B cell (primary cell): ENCODE results near the gene ECI1. TPM values are rescaled to one million over a fixed set of nuclear protein-coding genes. Genes with fewer than 3 reads are reported as not detected.

ENCODE experiments used
- ATAC-seq: fragments of 200-7000 bp; cut with Tn5 transposase; one replicate; pipeline ENCODE4 v1.10.0; 2021; ENCODE audit warnings: low read depth, mild to moderate bottlenecking, moderate number of reproducible peaks, moderate library complexity
- CTCF ChIA-PET: fragments of 350-600 bp; sonication (Branson Sonifier 250); formaldehyde crosslinking; loops from one replicate; lab custom pipeline; 2021; ENCODE audit warnings: antibody characterized with exemption, inconsistent platforms; lab: Charles Lee
- POLR2A ChIA-PET: fragments of 350-600 bp; sonication (Branson Sonifier 250); formaldehyde crosslinking; loops from one replicate; lab custom pipeline; 2021; ENCODE audit warnings: antibody characterized with exemption; lab: Charles Lee
- DNase-seq: peaks from one replicate; pipeline ENCODE4 v3.0.0; 2013
- H2AFZ ChIP-seq: 2 replicates; pipeline ENCODE4 v1.6.1; 2012; ENCODE audit warnings: mild to moderate bottlenecking, low read depth, low read length; ENCODE audit not compliant: insufficient read depth, poor library complexity, severe bottlenecking
- H3K27ac ChIP-seq, 2 donors: 1 replicate in 1 of 2; 2 replicates in 1 of 2; pipeline ENCODE4 v1.5.1; 2012 to 2013; ENCODE audit warnings: low read length in 2 of 2, mild to moderate bottlenecking in 2 of 2, moderate library complexity in 1 of 2
- H3K27me3 ChIP-seq, 4 experiments: fragments of 200-600 bp in 1 of 4; sonication (generic) in 1 of 4; replicated peaks in 1 of 4; 1 replicate in 2 of 4; 2 replicates in 2 of 4; pipeline versions ENCODE4 v1.6.1 to v1.7.0; 2013 to 2016; ENCODE audit warnings: low read length in 3 of 4, mild to moderate bottlenecking in 2 of 4, mixed read lengths in 1 of 4, moderate library complexity in 1 of 4; ENCODE audit not compliant: insufficient read depth in 4 of 4, control insufficient read depth in 3 of 4; ENCODE audit errors: control extremely low read depth in 1 of 4
- H3K36me3 ChIP-seq, 2 experiments: replicated peaks in 1 of 2; 1 replicate in 1 of 2; 2 replicates in 1 of 2; pipeline versions ENCODE4 v1.6.1 to v1.7.1; 2013; ENCODE audit warnings: low read length in 1 of 2; ENCODE audit not compliant: insufficient read depth in 2 of 2, control insufficient read depth in 1 of 2; ENCODE audit errors: control extremely low read depth in 1 of 2, extremely low read depth in 1 of 2
- H3K4me1 ChIP-seq, 2 donors: fragments of 200-600 bp in 1 of 2; sonication (generic) in 1 of 2; 1 replicate in 1 of 2; 2 replicates in 1 of 2; pipeline versions ENCODE4 v1.5.1 to v1.6.1; 2013 to 2017; ENCODE audit warnings: low read length in 2 of 2; ENCODE audit not compliant: control insufficient read depth in 2 of 2, insufficient read depth in 2 of 2
- H3K4me2 ChIP-seq: replicated peaks from 2 replicates; pipeline ENCODE3; 2012; ENCODE audit warnings: mild to moderate bottlenecking, low read depth, low read length; ENCODE audit not compliant: poor library complexity, severe bottlenecking
- H3K4me3 ChIP-seq, 5 experiments: fragments of 200-600 bp in 1 of 5; sonication (generic) in 1 of 5; 1 replicate in 3 of 5; 2 replicates in 2 of 5; pipeline versions ENCODE4 v1.5.1 to v1.7.0; 2011 to 2016; ENCODE audit warnings: low read length in 4 of 5, mild to moderate bottlenecking in 4 of 5, low read depth in 2 of 5, control low read depth in 1 of 5, moderate library complexity in 1 of 5; ENCODE audit not compliant: insufficient read depth in 1 of 5; ENCODE audit errors: control extremely low read depth in 1 of 5, extremely low read depth in 1 of 5
- H3K79me2 ChIP-seq: fragments of 200-600 bp; sonication (generic); one replicate; pipeline ENCODE4 v1.6.0; 2016; ENCODE audit warnings: low read length; ENCODE audit not compliant: control insufficient read depth, insufficient read depth
- H3K9ac ChIP-seq: fragments of 200-600 bp; sonication (generic); 2 replicates; pipeline ENCODE4 v1.6.1; 2017; ENCODE audit warnings: mild to moderate bottlenecking, low read length, moderate library complexity
- H3K9me3 ChIP-seq, 3 donors: one replicate each; pipeline versions ENCODE4 v1.6.1 to v1.7.1; 2013; ENCODE audit warnings: low read length in 2 of 3; ENCODE audit not compliant: control insufficient read depth in 2 of 3, insufficient read depth in 1 of 3; ENCODE audit errors: control extremely low read depth in 1 of 3
- H4K20me1 ChIP-seq: 2 replicates; pipeline ENCODE4 v1.6.0; 2012; ENCODE audit warnings: mild to moderate bottlenecking, low read length; ENCODE audit not compliant: insufficient read depth, control insufficient read depth, poor library complexity, severe bottlenecking
- H3K27ac Mint-ChIP-seq: one replicate; pipeline ENCODE4 v1.8.0; 2021; ENCODE audit warnings: mixed read lengths
- H3K27me3 Mint-ChIP-seq: one replicate; pipeline ENCODE4 v1.8.0; 2021; ENCODE audit warnings: mixed read lengths
- H3K4me1 Mint-ChIP-seq: one replicate; pipeline ENCODE4 v1.8.0; 2021; ENCODE audit warnings: mixed read lengths
- H3K4me3 Mint-ChIP-seq: one replicate; pipeline ENCODE4 v1.8.0; 2021; ENCODE audit warnings: mixed read lengths
- H3K9me3 Mint-ChIP-seq: one replicate; pipeline ENCODE4 v1.8.0; 2022; ENCODE audit warnings: mixed read lengths; ENCODE audit not compliant: insufficient read depth
- CTCF ChIP-seq: fragments of 200-600 bp; IDR thresholded peaks from one replicate; pipeline ENCODE4 v1.8.0; 2022; ENCODE audit warnings: antibody characterized with exemption, mild to moderate bottlenecking
- EZH2 ChIP-seq: IDR thresholded peaks from 2 replicates; pipeline ENCODE4 v1.6.1; 2012; ENCODE audit warnings: borderline replicate concordance, low read depth, mild to moderate bottlenecking, moderate library complexity, low read length; ENCODE audit not compliant: insufficient read depth, poor library complexity, severe bottlenecking
- WGBS: methylation state at CpG from one replicate; pipeline ENCODE4 v1.1.5; 2013; ENCODE audit warnings: missing lambda C conversion rate; ENCODE audit not compliant: insufficient coverage; 5-methylcytosine and 5-hydroxymethylcytosine counted together
- intact Hi-C: fragments of 100-400 bp; cut with micrococcal nuclease; formaldehyde crosslinking; loops from one replicate; pipeline ENCODE4 v1.10.0; 2022
- polyA plus RNA-seq: library from polyadenylated mRNA; depleted of rRNA; stranded (reverse); fragments of >200 nt; gene quantifications from 2 replicates; pipeline ENCODE4 v1.2.3, GENCODE V29; 2012
- total RNA-seq, 2 donors: library from RNA; stranded (reverse); fragments of 120-200 nt in 1 of 2; gene quantifications; 1 replicate in 1 of 2; 2 replicates in 1 of 2; pipeline versions ENCODE4 v1.2.3 to v1.2.4, GENCODE V29; 2013 to 2022

Gene ECI1
- total and polyA plus RNA-seq, 2 donors (not counting 1 experiment from before 2014, with no cell fraction given): 34.3 to 38.4 TPM

GRCh38 chr16:2209258-2210008 is 42.0 kb downstream of the ECI1 start:
- Mint-ChIP-seq H3K27me3 (no peaks in the 10 kb centered on the region), H3K4me3 (no peak overlapping the region), H3K4me1 (peaks cover 32% of the 10 kb centered on the region), H3K27ac (no peak overlapping the region), H3K9me3 (no peaks in the 10 kb centered on the region)
- Histone ChIP-seq H3K27me3 (no peaks in the 10 kb centered on the region), H3K9ac (no peak overlapping the region), H3K79me2 (peaks cover 25% of the 10 kb centered on the region), H3K4me2 (no peak overlapping the region), H3K36me3 (peaks cover 0 to 37% of the 10 kb centered on the region in 2 experiments), H4K20me1 (peaks cover 11% of the 10 kb centered on the region), H3K4me3 (no peak overlapping the region), H3K9me3 (no peaks in the 10 kb centered on the region), H3K4me1 (peaks cover 21 to 34% of the 10 kb centered on the region in 2 donors), H2AFZ (no peak overlapping the region), H3K27ac (no peak overlapping the region)
- no peak for ATAC-seq
- DNase-seq: no peak
- TF ChIP-seq CTCF: no peak
- no peak for TF ChIP-seq EZH2
- POLR2A ChIA-PET: interaction anchor here (0.5 kb wide), 1 partner anchor 7 kb away, joined by 5 read pairs; no protein-coding TSS in a partner anchor
- CTCF ChIA-PET: interaction anchor here (1.2 kb wide), 1 partner anchor 14 kb away, joined by 3 read pairs; no protein-coding TSS in a partner anchor
- intact Hi-C loops: no loop called here
- WGBS: 96% methylated on average over 22 of the region's 29 CpGs

- Mint-ChIP-seq H3K4me1 (peaks cover 34% of the 10 kb centered on the region), H3K9me3 (no peaks in the 10 kb centered on the region), H3K27me3 (no peaks in the 10 kb centered on the region), H3K4me3 (no peak overlapping the region), H3K27ac (peak overlapping the region; percentile 32)
- WGBS: 94% methylated on average over 9 of the region's 9 CpGs
- ATAC-seq (no peak), DNase-seq (no peak)
- Histone ChIP-seq H3K79me2 (peaks cover 25% of the 10 kb centered on the region), H3K27me3 (no peaks in the 10 kb centered on the region), H3K9ac (no peak overlapping the region), H3K4me2 (no peak overlapping the region), H3K27ac (no peak overlapping the region), H3K4me1 (peaks cover 21 to 32% of the 10 kb centered on the region in 2 donors), H3K36me3 (peaks cover 0 to 37% of the 10 kb centered on the region in 2 experiments), H2AFZ (no peak overlapping the region), H3K9me3 (no peaks in the 10 kb centered on the region), H4K20me1 (peaks cover 11% of the 10 kb centered on the region), H3K4me3 (no peak overlapping the region)
- POLR2A ChIA-PET: interaction anchor here (0.5 kb wide), 1 partner anchor 8 kb away, joined by 5 read pairs; no protein-coding TSS in a partner anchor
- intact Hi-C loops: no loop called here
- TF ChIP-seq CTCF: no peak
- TF ChIP-seq EZH2: no peak
- CTCF ChIA-PET: interaction anchor here (0.5 kb wide), 1 partner anchor 302 kb away, joined by 3 read pairs; no protein-coding TSS in a partner anchor
These were observed 42.6 kb downstream of the ECI1 start for GRCh38 chr16:2208772-2209171.
